MM.1S (cell line): Measurements from ENCODE around the gene SPAG16.

Experiments
- EZH2 ChIP-seq: fragments of 300-600 bp; sonication (generic); optimal IDR thresholded peaks from 2 replicates; pipeline ENCODE3; 2017; ENCODE audit warnings: low read depth, mild to moderate bottlenecking, antibody characterized with exemption, low read length, mixed read lengths
- EZH2phosphoT487 ChIP-seq: fragments of 300-600 bp; sonication (generic); IDR thresholded peaks from 2 replicates; pipeline ENCODE4 v1.6.1; 2018; ENCODE audit warnings: antibody characterized with exemption, low read length
- TF ChIP-seq, protein P1 (sequence below): fragments of 300-600 bp; sonication (generic); IDR thresholded peaks from 2 replicates; pipeline ENCODE4 v1.5.1; 2016; ENCODE audit warnings: antibody characterized with exemption, low read length, mixed read lengths

DNA sequence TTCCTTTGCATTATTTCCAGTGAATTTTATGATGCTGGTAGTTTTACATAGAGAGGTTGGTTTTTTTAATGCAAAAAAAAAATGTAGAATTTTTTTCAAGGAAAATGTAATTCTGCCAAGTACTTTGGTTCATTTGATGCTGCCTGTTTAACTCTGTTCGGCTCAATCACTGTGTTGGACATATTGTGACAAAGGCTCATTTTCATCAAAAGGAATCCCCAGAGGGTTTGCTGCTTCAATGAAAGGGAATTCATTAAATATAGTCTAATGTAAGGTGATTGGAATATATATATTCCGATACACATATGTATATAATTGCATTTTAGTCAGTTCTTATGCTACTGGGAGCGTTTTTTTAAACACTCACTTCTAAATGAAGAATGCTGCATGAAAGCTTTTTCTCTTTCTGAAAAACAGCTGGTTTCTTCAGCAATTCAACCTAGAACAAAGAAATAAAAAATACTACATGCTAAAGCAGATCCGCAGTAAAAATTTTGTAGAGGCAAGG is 812.0 kb downstream of the SPAG16 start:
- TF ChIP-seq, protein P1, sequence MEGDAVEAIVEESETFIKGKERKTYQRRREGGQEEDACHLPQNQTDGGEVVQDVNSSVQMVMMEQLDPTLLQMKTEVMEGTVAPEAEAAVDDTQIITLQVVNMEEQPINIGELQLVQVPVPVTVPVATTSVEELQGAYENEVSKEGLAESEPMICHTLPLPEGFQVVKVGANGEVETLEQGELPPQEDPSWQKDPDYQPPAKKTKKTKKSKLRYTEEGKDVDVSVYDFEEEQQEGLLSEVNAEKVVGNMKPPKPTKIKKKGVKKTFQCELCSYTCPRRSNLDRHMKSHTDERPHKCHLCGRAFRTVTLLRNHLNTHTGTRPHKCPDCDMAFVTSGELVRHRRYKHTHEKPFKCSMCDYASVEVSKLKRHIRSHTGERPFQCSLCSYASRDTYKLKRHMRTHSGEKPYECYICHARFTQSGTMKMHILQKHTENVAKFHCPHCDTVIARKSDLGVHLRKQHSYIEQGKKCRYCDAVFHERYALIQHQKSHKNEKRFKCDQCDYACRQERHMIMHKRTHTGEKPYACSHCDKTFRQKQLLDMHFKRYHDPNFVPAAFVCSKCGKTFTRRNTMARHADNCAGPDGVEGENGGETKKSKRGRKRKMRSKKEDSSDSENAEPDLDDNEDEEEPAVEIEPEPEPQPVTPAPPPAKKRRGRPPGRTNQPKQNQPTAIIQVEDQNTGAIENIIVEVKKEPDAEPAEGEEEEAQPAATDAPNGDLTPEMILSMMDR: no peak
- TF ChIP-seq EZH2phosphoT487 (no peak), EZH2 (no peak)
